Measurements from ENCODE around the gene VPS16.
"Not testable (repeated sequence)": the region's sequence is repeated elsewhere in the genome, so short reads cannot be mapped to it uniquely, and the experiment has no call there.

Gene VPS16

DNA sequence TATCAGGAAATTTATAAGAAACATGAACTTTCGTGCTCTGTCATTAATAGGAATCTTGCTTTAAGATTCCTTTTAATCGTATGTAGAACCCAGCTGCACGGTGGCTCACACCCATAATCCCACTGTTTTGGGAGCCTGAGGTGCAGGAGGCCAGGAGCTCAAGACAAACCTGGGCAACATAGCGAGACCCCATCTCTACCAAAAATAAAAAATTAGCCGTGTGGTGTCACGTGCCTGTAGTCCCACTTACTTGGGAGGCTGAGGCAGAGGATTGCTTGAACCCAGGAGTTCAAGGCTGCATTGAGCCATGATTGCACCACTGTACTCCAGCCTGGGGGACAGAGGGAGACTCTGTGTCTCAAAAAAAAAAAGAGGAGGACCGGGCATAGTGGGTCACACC is 40.1 kb downstream of the VPS16 start:
- peaks cover 62% of the 10 kb centered on the region for H3K4me1 Mint-ChIP-seq (ENCODE audit: low read depth)
- H3K4me3 Mint-ChIP-seq: no peak overlapping the region
- H3K36me3 Mint-ChIP-seq (ENCODE audit: low read depth): peaks cover 34% of the 10 kb centered on the region
- no peaks in the 10 kb centered on the region for H3K27me3 Mint-ChIP-seq
- no peaks in the 10 kb centered on the region for H3K9me3 Mint-ChIP-seq
- H3K27ac Mint-ChIP-seq: no peak overlapping the region

GRCh38 chr20:2883726-2884637 is 43.4 kb downstream of the VPS16 start:
- Mint-ChIP-seq H3K4me3 (no peak overlapping the region), H3K4me1 (ENCODE audit: low read depth) (peaks cover 57% of the 10 kb centered on the region), H3K27me3 (no peaks in the 10 kb centered on the region), H3K27ac (peak overlapping the region; percentile 14), H3K9me3 (no peaks in the 10 kb centered on the region), H3K36me3 (ENCODE audit: low read depth) (peaks cover 17% of the 10 kb centered on the region)

DNA sequence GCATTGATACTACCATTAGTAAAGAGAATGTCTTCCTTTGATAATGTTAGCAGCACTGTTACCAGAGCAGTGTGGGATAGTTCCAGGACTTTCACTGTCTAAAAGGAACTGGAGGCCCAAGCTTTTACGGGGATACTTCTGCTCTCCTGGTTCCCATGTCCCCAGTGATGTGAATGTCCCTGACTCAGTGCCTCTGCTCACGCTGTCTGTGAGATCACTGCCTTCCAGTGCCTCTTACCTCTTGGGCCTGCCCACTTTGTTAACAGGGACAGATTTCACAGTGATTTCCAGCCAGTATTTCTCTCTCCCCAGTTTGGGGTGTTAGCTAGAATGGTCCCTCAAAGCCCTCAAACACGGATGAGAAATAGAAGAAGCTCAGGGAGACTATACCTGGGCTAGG is 47.2 kb downstream of the VPS16 start:
- Mint-ChIP-seq H3K4me3 (no peak overlapping the region), H3K27ac (no peak overlapping the region), H3K4me1 (ENCODE audit: low read depth) (peaks cover 74% of the 10 kb centered on the region), H3K36me3 (ENCODE audit: low read depth) (peaks cover 28% of the 10 kb centered on the region), H3K27me3 (no peaks in the 10 kb centered on the region), H3K9me3 (no peaks in the 10 kb centered on the region)

- no peaks in the 10 kb centered on the region for H3K27me3 Mint-ChIP-seq
- H3K36me3 Mint-ChIP-seq (ENCODE audit: low read depth): peaks cover 28% of the 10 kb centered on the region
- H3K4me3 Mint-ChIP-seq: no peak overlapping the region
- peak overlapping the region; percentile 41 for H3K27ac Mint-ChIP-seq
- H3K4me1 Mint-ChIP-seq (ENCODE audit: low read depth): peaks cover 73% of the 10 kb centered on the region
- H3K9me3 Mint-ChIP-seq: no peaks in the 10 kb centered on the region
Measured at GRCh38 chr20:2888224-2888955, 47.8 kb downstream of the VPS16 start.

- no peak overlapping the region for H3K27ac Mint-ChIP-seq
- no peaks in the 10 kb centered on the region for H3K27me3 Mint-ChIP-seq
- H3K9me3 Mint-ChIP-seq: peaks cover 3% of the 10 kb centered on the region
- no peak overlapping the region for H3K4me3 Mint-ChIP-seq
- peaks cover 66% of the 10 kb centered on the region for H3K4me1 Mint-ChIP-seq (ENCODE audit: low read depth)
- H3K36me3 Mint-ChIP-seq (ENCODE audit: low read depth): peaks cover 33% of the 10 kb centered on the region
Measured at GRCh38 chr20:2889209-2889608, 48.7 kb downstream of the VPS16 start.

GRCh38 chr20:2889797-2890196 is 49.3 kb downstream of the VPS16 start:
- peaks cover 4% of the 10 kb centered on the region for H3K9me3 Mint-ChIP-seq
- peaks cover 36% of the 10 kb centered on the region for H3K36me3 Mint-ChIP-seq (ENCODE audit: low read depth)
- H3K4me1 Mint-ChIP-seq (ENCODE audit: low read depth): peaks cover 61% of the 10 kb centered on the region
- H3K27ac Mint-ChIP-seq: no peak overlapping the region
- H3K4me3 Mint-ChIP-seq: no peak overlapping the region
- H3K27me3 Mint-ChIP-seq: no peaks in the 10 kb centered on the region

GRCh38 chr20:2890742-2891141 is 50.2 kb downstream of the VPS16 start:
- H3K27ac Mint-ChIP-seq: peak overlapping the region; percentile 40
- peaks cover 51% of the 10 kb centered on the region for H3K4me1 Mint-ChIP-seq (ENCODE audit: low read depth)
- peaks cover 32% of the 10 kb centered on the region for H3K36me3 Mint-ChIP-seq (ENCODE audit: low read depth)
- H3K27me3 Mint-ChIP-seq: no peaks in the 10 kb centered on the region
- H3K4me3 Mint-ChIP-seq: no peak overlapping the region
- peaks cover 4% of the 10 kb centered on the region for H3K9me3 Mint-ChIP-seq

DNA sequence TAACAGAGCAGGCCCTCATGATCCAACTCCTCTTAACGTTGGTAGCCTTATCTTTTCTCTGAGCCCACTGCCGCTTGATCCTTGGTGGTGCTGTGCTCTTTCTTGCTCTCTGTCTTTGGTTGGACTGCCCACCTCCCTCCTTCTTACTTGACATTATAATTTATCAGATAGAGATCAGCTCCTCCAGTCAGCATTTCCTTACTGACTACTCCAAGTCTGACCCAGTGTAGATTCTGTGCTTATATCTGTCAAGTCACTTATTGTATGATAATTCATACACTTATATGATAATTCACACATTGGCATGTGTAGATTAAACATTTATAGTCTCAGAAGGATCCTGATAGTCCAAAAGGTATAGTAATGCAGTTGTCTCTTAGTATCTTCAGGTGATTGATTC is 50.8 kb downstream of the VPS16 start:
- Mint-ChIP-seq H3K36me3 (ENCODE audit: low read depth) (peaks cover 36% of the 10 kb centered on the region), H3K9me3 (peaks cover 4% of the 10 kb centered on the region), H3K27ac (peak overlapping the region; percentile 40), H3K4me1 (ENCODE audit: low read depth) (peaks cover 51% of the 10 kb centered on the region), H3K27me3 (no peaks in the 10 kb centered on the region), H3K4me3 (no peak overlapping the region)

DNA sequence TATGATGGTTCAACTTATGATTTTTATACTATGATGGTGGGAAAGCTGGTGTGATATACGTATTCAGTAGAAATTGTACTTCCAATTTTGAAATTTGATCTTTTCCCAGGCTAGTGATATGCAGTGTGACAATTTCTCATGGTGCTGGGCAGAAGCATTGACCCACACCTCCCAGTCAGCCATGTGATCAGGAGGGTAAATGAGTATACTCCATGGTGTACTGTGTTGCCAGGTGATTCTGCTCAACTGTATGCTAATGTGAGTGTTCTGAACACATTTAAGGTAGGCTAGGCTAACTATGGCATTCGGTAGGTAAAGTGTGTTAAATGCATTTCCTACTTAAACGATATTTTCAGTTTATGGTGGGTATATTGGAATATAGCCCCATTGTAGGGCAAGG is 51.8 kb downstream of the VPS16 start:
- no peak overlapping the region for H3K27ac Mint-ChIP-seq
- peaks cover 44% of the 10 kb centered on the region for H3K36me3 Mint-ChIP-seq (ENCODE audit: low read depth)
- no peaks in the 10 kb centered on the region for H3K27me3 Mint-ChIP-seq
- no peak overlapping the region for H3K4me3 Mint-ChIP-seq
- H3K9me3 Mint-ChIP-seq: peaks cover 4% of the 10 kb centered on the region
- H3K4me1 Mint-ChIP-seq (ENCODE audit: low read depth): peaks cover 54% of the 10 kb centered on the region

DNA sequence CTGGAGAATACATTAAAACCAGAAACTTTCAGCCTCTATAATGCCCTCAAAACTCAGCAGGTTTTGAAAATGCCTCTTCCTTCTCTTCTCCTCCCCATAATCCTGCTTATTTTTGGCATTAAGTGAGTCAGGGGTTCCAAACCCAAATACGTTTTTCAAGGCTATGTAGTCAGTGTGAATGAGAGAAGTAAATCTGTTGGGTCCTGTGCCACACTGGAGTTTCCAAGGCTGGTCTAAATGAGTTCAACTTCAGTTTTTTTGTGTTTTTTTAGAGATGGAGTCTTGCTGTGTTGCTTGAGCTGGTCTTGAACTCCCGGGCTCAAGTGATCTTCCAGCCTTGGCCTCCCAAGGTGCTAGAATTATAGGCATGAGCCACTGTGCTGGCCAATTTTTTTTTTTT is 53.7 kb downstream of the VPS16 start:
- peaks cover 44% of the 10 kb centered on the region for H3K36me3 Mint-ChIP-seq (ENCODE audit: low read depth)
- H3K27me3 Mint-ChIP-seq: no peaks in the 10 kb centered on the region
- peaks cover 45% of the 10 kb centered on the region for H3K4me1 Mint-ChIP-seq (ENCODE audit: low read depth)
- no peak overlapping the region for H3K4me3 Mint-ChIP-seq
- H3K9me3 Mint-ChIP-seq: peaks cover 4% of the 10 kb centered on the region
- no peak overlapping the region for H3K27ac Mint-ChIP-seq

DNA sequence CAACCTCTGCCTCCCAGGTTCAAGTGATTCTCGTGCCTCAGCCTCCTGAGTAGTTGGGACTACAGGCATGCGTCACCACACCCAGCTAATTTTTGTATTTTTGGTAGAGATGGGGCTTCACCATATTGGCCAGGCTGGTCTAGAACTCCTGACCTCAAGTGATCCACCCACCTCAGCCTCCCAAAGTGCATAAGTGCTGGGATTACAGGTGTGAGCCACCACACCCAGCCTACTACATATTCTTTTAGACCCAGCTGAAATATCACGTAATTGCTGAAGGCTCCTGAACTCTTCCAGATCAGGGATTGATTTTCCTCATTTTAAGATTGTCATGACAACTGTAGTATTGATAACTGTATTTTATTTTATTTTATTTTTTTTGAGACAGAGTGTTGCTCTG is 54.6 kb downstream of the VPS16 start:
- H3K27ac Mint-ChIP-seq, H3K27me3 Mint-ChIP-seq, H3K9me3 Mint-ChIP-seq, H3K4me3 Mint-ChIP-seq: not testable (repeated sequence)
- Mint-ChIP-seq H3K4me1 (ENCODE audit: low read depth) (peaks cover 45% of the 10 kb centered on the region), H3K36me3 (ENCODE audit: low read depth) (peaks cover 45% of the 10 kb centered on the region)

DNA sequence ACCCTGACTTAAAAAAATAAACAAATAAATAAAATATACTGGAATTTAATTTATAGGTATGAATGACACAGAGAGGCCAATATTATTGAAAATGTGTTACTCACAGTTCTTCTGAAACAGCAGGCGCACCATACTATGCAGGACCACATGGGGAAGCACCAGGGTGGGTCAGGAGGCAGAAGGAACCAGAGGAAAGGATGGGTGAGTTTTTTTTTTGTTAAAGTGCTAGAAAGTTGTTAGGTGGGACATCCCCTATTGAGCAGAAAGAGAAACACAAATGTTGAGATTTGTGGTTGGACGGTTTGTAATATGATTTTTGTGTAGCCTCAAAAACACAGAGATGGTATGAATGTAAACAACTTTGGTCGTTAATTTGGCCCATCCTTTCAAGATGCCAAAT is 58.7 kb downstream of the VPS16 start:
- Mint-ChIP-seq H3K27ac (no peak overlapping the region), H3K36me3 (ENCODE audit: low read depth) (peaks cover 27% of the 10 kb centered on the region), H3K4me1 (ENCODE audit: low read depth) (peaks cover 45% of the 10 kb centered on the region), H3K4me3 (no peak overlapping the region), H3K9me3 (peaks cover 1% of the 10 kb centered on the region), H3K27me3 (no peaks in the 10 kb centered on the region)

DNA sequence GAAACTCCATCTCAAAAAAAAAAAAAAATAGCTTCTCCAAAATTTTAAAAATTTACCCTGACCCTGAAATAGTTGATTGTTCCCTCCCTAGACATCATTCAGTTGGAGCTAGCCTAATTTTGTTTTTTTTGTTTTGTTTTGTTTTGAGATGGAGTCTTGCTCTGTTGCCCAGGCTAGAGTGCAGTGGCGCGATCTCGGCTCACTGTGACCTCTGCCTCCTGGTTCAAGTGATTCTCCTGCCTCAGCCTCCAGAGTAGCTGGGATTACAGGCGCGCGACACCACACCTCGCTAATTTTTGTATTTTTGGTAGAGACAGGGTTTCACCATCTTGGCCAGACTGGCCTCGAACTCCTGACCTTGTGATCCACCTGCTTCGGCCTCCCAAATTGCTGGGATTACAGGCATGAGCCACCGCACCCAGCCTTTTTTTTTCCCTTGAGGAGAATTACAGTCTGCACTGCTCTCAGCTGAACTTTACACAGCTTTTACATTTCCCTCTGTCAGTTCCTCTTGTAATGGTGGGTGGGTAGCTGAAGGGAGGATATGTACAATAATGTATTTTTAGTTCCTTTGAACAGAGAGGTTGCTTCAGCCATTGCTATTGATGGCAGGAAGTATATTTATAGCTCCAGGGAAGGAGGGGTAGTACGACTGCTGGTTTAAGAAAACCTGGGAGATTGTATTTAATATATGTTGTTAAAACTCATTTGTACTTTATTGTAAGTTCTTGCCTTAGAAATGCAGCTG is 60.5 kb downstream of the VPS16 start:
- no peak overlapping the region for H3K4me3 Mint-ChIP-seq
- peaks cover 52% of the 10 kb centered on the region for H3K4me1 Mint-ChIP-seq (ENCODE audit: low read depth)
- no peaks in the 10 kb centered on the region for H3K27me3 Mint-ChIP-seq
- peak overlapping the region; percentile 68 for H3K27ac Mint-ChIP-seq
- no peaks in the 10 kb centered on the region for H3K9me3 Mint-ChIP-seq
- H3K36me3 Mint-ChIP-seq (ENCODE audit: low read depth): peaks cover 23% of the 10 kb centered on the region

DNA sequence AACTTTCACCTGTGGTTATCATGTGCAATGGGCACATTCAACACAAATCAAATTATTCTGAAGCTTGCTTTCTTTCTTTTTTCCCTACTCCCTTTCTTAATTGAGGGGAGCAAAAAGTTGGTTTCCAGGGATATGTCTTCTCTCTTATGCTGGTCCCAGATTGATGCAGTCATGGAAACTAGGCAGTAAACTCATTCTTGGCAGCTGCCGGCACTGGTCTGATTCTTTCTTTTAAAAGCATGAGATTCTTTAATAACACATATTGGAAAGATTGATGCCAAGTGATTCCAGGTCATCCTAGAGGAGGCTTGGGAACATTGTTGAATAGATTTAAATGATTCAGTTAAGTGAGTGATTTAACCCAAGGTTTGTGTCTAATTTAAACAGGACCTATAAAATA is 61.7 kb downstream of the VPS16 start:
- Mint-ChIP-seq H3K27ac (no peak overlapping the region), H3K4me1 (ENCODE audit: low read depth) (peaks cover 44% of the 10 kb centered on the region), H3K36me3 (ENCODE audit: low read depth) (peaks cover 13% of the 10 kb centered on the region), H3K4me3 (no peak overlapping the region), H3K9me3 (no peaks in the 10 kb centered on the region), H3K27me3 (no peaks in the 10 kb centered on the region)

GRCh38 chr20:2902818-2903217 is 62.3 kb downstream of the VPS16 start:
- no peaks in the 10 kb centered on the region for H3K9me3 Mint-ChIP-seq
- no peak overlapping the region for H3K27ac Mint-ChIP-seq
- no peaks in the 10 kb centered on the region for H3K27me3 Mint-ChIP-seq
- peaks cover 13% of the 10 kb centered on the region for H3K36me3 Mint-ChIP-seq (ENCODE audit: low read depth)
- no peak overlapping the region for H3K4me3 Mint-ChIP-seq
- H3K4me1 Mint-ChIP-seq (ENCODE audit: low read depth): peaks cover 44% of the 10 kb centered on the region
